NCI-H128 (cell line): Measurements from ENCODE around the gene MAP1B.
A peak's percentile ranks its signal among the peaks of the same experiment; 100 is the strongest.

Experiments
- DNase-seq: peaks from one replicate; lab custom pipeline; 2025; ENCODE audit not compliant: unreplicated experiment; lab: John Stamatoyannopoulos, UW

Gene MAP1B

DNA sequence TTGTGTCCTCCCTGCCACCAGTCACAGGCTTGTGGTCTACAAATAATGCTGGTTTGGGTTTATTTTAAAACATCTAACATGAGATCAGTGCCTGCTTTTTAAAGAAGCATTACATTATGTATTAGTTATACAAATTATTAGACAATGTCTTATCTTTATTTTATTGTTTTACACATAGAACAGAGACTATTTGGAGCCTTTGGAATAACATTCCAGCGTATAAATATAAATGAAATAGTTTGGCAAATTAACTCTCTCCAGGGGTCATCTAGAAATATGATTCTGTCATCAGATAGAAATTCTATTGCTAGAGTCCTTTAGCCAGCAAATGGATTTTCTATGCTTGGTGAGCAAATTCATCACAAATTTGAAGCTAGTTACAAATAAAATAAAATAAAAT lies 22.4 kb downstream of the MAP1B start:
- no peak for DNase-seq

GRCh38 chr5:72130351-72130761 lies 23.1 kb downstream of the MAP1B start:
- DNase-seq: no peak

GRCh38 chr5:72133212-72133990 lies 26.1 kb downstream of the MAP1B start:
- DNase-seq: no peak

DNA sequence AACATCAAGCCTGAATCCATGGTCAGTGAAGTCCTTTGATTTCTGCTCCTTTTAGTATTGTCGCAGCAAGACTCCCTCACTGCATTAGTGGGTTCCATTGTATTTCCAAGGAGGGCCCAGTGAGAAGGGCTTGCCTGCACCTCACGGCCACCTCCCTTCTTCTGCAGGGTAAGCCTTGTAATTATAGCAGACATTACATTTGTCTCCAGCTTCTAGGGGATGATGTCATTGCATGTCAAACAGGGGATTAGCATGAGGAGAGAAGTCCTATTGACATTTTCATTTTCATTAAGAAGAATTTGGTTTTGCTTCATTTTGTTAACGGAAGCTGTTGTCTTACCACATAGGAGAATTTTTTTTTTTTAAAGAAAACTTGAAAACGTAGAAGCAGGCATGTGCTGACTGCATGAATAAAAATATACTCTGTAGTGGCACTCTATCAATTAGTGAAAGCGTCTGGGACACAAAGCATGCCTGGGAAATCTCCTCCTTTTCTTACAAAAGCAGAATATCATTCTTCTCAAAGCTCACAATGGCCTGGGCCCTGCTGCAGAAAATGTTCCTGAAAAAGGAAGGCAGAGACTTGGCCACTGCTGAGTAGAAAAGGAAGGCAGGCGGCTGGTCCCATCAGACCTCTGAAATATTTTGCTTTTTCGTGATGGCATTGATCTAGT lies 27.1 kb downstream of the MAP1B start:
- DNase-seq: no peak

GRCh38 chr5:72137826-72138409 lies 30.6 kb downstream of the MAP1B start:
- no peak for DNase-seq

- DNase-seq: no peak
Measured at GRCh38 chr5:72138943-72139521, 31.8 kb downstream of the MAP1B start.

- DNase-seq: no peak
Measured at GRCh38 chr5:72140711-72141110, 33.4 kb downstream of the MAP1B start.

- no peak for DNase-seq
Measured at GRCh38 chr5:72141440-72142355, 34.4 kb downstream of the MAP1B start.

GRCh38 chr5:72144762-72145161 lies 37.5 kb downstream of the MAP1B start:
- DNase-seq: no peak

- peak; percentile 28 for DNase-seq
Measured at GRCh38 chr5:72145348-72145747, 38.1 kb downstream of the MAP1B start.

- no peak for DNase-seq
Measured at GRCh38 chr5:72146056-72146455, 38.8 kb downstream of the MAP1B start.

DNA sequence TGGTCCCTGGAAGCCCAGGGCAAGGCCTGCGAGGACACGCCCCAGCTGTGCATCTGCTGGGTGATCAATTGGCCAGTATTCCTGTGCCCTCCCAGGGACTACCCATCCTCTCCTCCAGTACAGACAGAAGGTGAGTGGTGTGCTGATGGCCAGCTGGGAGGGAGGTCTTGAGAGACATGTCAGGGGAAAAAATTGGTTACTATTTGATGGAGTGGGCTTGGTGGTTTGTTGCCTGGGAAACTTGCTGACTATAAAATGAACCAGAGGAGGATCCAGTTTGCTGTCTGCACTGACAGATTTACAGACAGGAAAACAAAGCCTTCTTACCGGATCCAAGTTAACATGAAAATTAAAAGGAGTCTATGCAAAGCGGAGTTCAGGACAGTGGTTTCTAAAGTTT lies 40.3 kb downstream of the MAP1B start:
- DNase-seq: no peak

GRCh38 chr5:72149742-72150141 lies 42.5 kb downstream of the MAP1B start:
- no peak for DNase-seq

DNA sequence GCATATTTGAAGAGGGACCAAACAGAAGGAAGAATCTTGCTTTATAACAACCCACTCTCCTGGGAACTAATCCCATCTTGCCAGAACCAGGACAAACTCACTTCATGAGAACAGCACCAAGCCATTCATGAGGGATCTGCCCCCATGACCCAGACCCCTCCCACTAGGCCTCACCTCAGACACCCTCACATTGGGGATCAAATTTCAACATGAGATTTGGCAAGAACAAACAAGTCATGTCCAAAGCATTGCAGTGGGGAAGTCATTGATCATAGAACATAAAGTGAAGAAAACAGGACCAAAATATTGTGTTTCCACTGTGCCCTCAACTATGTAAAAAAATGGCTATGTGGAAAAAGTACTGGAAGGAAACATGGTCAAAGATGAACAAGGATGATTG lies 43.9 kb downstream of the MAP1B start:
- no peak for DNase-seq

DNA sequence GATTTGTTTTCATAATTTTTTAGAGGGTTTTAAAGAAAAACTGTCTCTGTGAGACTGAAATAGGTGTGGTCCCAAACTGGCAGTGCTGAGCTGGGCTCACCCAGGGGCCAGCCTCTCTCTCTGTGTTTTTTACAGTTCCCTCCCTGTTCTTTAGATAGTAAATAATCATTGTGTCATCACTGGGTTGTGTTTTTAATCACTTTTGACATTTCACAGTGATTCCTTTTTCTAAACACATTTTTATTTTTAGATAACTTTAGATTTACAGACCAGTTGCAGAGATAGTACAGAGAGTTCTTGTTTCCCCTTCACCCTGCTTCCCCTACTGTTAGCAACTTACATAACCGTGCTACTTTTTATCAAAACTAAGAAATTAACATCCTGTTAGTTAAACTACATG lies 44.4 kb downstream of the MAP1B start:
- DNase-seq: no peak

- DNase-seq: no peak
Measured at GRCh38 chr5:72152545-72152944, 45.3 kb downstream of the MAP1B start.

DNA sequence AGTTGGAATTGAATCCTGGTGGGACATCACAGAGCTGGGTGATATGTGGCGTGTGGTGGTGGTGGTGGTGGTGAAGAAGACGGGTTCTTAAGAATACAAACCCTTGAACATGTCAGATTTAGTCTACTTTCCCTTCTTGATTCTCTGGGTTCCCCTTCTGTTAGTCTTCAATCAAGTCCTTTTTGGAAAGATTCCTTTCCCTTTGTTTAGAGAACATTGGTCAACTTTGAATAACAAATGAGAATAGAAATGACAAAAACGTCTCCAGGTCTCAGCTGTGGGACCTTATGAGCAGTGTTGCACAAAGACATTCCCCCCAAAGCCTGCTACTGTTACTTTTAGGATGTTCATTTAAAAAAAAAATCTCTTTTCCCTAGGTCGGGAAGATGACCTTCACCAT lies 46.3 kb downstream of the MAP1B start:
- no peak for DNase-seq

DNA sequence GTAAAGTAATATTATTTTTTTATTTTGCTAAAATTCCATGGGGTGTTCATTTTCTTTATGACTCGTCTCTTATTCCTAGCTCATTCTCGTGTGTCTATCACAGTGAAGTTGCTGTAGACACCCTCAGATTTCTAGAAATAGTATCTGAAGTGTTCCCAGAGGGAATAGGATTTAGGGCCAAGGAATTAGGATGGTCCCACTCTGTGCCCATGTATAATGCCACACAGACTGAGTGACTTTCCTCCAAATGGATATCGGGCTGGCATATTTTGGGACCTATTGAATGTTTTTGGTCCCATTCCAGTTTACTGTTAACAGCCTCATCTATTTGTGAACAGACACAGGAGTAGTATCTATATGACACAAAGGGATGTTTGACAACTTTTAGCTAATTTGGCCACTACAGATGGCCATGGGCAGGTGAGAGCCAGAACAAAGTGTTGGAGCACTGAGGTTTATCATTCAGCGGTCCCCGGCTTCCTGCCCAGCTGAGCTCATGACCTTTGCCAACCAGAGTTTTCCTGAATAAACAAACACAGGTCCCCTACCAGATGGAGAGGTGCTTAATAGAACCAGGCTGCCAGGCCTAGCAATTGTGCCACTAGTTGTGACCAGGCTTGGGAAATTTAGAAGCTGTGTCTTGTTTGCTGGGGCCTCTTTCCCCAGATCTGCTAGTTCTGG lies 46.9 kb downstream of the MAP1B start:
- no peak for DNase-seq

DNA sequence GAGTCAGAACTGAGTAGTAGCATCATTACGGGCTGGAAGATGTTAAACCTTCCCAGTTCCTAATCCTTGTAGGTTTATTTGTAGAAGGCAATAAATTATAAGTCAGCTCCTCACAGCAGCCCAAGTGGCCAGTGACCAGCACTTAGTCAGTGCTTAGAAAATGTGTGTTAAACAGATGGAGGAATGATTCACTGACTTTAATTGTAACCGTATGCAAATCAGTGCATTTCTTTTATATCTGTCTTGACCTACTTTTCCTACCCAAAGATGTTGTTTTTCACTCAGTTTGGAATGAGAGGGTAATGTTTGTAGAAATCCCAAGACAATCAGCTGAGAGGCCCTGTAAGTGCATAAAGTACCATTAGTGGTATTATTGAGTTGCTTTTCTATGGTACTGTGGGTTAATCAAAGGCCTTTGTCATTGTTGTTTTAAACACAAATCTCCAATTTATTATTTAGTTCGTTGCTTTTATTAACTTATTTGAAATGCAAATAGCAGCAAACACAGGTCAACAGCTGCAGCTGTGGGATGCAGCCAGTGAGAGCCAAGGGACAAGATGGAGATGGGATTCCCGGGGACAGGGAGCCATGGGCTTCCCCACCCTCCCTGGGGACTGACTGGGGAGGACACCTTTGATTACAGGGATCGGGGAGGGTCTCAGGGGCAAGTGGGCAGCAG lies 49.8 kb downstream of the MAP1B start:
- DNase-seq: no peak

GRCh38 chr5:72157625-72157962 lies 50.3 kb downstream of the MAP1B start:
- no peak for DNase-seq
